Activated CD4-positive, alpha-beta T cell treated with anti-CD3 and anti-CD28 coated beads, Interleukin-2, Interleukin-4, amounts not matched to agents 100 ng/mL and 50 ng/mL, durations not matched to agents 16 hours and 8 hours (primary cell): Measurements from ENCODE around the gene RNF225.
A peak's percentile ranks its signal among the peaks of the same experiment; 100 is the strongest.
"Not testable (repeated sequence)": the region's sequence is repeated elsewhere in the genome, so short reads cannot be mapped to it uniquely, and the experiment has no call there.

Experiments
- DNase-seq: peaks from one replicate; pipeline ENCODE4 v3.0.0-alpha.2; 2020; ENCODE audit warnings: low spot score

RNF225 gene

GRCh38 chr19:58395220-58395978, at the start of gene RNF225:
TSS of gene RNF225 (plus strand) at chr19:58395656. CDS start at chr19:58396090, 434 bp downstream.
- no peak for DNase-seq

DNA sequence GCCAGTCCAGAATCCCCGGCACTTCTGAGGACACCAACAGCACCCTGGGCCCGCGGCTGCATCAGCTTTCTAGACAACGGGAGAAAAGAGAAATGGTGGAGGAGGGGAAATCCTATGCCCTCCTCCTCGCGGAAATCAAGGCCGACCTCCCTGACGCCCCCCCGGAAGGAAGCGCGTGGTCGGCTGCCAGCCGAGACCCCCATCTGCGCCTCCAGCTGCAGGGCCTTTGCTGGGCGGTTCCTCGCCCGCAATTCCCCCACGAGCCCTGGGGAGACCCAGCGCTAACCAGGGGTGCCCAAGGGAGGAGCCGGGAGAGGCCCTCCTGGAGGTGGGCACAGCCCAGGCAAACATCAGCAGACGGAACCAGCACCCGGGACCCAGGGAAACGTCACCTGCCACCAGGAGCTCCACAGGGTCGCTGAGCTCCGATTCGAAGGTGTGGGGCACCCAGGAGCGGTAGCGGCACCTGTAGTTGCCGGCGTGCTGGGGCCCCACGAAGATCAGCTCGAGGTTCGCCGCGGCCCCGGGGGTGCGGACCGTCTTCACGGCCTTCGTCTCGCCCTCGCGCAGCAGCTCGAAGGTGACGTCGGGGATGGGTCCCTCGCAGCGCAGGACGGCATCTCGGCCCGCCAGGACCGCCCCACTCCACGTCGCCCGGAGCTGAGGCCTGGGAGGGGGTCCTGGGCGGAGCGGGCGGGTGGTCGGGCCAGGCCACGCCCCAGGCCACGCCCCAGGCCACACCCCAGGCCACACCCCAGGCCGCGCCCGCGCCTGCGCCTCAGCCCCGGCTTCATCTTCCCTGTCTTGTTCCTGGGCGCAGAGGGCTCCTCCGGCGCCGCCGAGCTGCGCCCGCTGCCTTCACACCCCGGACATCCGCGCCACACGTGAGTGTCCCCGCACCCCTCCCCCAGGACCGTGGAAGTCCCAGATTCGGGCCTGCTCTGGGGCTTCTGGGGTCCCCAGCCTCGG, 48.2 kb upstream of the RNF225 start:
- DNase-seq, result peak; percentile 75

DNA sequence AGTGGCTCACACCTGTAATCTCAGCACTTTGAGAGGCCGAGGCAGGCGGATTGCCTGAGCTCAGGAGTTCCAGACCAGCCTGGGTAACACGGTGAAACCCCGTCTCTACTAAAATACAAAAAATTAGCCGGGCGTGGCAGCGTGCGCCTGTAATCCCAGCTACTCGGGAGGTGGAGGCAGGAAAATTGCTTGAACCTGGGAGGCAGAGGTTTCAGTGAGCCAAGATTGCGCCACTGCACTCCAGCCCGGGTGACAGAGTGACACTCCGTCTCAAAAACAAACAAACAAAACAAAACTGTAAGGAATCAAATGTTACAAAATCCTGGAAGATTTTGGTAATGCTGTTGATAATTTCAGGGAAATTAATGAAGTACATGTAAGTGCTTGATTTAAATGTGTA, 47.4 kb upstream of the RNF225 start:
- not testable (repeated sequence) for DNase-seq

DNA sequence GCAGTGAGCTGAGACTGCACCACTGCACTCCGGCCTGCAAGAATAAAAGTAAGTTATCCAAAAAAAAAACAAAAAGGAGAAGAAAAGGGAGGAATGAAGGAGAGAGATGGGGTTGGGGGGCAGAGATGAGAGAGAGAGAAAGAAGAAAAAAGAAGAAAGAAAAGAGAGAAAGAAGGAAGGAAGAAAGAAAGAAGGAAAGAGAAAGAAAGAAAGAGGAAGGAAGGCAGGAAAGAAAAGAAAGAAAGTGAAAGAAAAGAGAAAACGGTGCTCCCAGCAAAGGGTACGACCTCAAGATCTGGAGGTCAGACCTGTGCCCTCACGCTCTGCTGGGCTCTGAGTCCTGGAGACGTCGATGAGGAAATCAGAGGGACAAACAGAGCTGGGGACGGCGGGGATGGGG, 45.9 kb upstream of the RNF225 start:
- DNase-seq, result no peak

DNA sequence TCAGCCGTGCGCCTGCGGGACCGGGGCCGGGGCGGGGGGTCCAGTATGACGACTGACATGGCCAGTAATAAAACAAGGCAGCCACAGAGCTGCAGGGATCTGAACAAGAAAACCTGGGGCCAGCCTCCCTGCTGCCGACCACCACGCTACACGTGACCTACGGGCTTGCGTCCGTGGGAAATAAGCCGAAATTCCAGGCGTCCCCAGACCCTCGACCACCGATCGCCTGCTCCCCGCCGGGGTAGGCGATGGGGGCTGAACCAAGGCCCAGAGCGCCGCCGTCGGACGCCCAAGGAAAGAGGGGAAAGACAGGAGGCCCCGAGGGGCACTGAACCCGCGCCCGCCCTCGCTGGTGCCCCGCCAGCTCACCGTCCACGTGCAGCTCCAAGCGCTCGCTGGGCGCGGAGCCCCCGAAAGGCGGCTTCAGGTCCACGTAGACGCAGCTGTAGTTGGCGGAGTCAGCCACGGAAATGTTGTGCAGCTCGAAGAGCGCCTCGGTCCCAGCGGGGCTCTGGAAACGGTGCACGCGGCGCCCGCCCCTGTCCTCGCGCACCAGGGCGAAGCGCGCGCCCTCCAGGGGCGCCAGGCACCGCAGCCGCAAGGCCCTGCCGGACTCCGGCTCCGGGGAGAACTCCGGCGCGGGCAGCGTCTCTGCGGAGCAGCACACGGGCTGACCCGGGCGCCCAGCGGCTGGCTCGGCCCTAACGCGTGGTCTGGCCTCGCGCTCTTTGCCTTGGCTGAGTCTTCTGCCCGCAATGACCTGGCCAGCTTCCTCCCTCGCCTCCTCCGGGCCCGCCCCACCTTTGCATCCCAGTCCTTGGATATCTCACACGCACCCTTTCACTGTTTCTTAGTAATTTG, 45.2 kb upstream of the RNF225 start:
- DNase-seq, result no peak

- DNase-seq, result no peak
These were observed 44.4 kb upstream of the RNF225 start for GRCh38 chr19:58350871-58351557.

DNA sequence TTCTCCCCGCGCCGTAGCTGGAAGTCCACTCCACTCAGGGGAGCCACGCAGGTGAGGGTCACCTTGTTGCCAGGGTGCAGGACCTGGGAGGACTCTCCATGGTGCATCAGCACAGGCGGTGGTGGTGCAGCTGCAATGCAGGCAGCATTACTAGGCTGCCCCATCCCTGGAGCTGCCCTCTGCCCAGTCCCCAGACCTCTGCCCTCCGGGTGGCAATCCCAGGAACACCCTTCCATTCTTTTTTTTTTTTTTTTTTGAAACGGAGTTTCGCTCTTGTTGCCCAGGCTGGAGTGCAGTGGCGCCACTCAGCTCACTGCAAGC, 43.9 kb upstream of the RNF225 start:
- no peak for DNase-seq

DNA sequence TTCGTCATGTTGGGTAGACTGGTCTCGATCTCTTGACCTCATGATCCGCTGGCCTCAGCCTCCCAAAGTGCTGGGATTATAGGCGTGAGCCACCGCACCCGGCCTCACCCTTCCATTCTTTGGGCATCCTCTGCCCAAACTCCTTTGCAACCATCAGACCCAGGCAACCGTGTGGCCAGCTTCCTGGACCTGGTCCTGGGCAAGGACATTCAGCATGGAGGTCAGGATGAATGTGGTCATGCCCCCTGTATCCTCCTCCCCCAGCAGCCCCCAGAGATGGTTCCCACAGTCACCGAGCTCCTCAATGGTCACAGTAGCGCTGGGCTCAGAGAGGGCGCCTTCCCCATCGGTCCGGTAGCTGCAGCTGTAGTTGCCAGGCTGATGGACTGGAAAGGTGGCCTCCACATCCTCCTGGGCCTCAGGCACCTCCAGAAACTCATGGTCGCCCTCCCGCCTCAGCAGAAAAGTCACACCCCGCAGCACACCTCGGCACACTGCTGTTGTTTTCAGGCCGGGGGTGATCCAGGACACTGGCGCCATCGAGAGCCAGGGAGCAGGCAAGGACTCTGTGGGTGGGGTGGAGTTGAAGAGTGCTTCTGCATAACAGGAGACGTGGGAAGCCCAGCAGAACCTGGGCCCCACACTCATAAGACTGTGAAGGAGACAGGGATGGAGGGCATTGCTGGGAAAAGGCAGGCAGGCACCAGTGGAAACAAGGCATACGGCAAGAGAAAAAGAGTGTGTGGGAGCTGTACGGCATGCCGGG, 43.3 kb upstream of the RNF225 start:
- no peak for DNase-seq

GRCh38 chr19:58352760-58353671, 42.4 kb upstream of the RNF225 start, which contains the start of gene A1BG:
TSS of gene A1BG (minus strand) at chr19:58353492. CDS start at chr19:58353437, 55 bp downstream.
- DNase-seq, result no peak

DNA sequence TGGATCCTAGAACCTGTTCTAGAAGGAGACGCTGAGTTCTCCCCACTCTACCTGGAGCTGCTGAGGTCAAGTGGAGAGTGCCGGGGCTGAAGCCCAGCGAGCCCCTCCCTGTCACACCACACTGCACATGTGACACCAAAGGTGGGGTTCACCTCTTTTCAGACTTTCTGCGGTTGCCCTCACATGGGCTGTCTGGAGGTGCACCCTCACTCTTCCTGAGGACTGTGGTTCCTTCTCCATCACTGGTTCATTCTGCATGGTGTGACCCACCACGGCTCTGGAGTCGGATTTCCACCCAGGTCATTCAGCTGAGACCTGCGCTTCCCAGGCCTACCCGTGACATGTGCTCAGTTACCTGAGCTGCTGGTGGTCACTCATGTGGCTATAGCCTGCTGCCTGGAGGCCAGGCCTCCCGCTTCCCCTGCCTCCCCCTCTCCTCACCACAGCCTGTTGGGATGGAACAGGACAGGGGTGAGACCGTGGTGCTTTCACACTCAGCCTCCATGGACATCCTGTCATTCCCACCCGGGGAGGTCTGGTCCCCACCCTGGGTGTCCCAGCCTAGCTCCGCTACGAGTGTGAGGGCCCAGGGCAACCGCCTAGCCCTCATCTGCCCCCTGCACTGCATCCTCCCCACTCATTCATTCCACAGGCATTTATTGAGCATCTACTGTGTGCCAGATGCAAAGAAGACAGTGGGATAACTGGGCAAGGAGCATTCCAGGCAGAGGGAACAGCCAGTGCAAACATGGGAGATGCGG, 41.6 kb upstream of the RNF225 start:
- no peak for DNase-seq

DNA sequence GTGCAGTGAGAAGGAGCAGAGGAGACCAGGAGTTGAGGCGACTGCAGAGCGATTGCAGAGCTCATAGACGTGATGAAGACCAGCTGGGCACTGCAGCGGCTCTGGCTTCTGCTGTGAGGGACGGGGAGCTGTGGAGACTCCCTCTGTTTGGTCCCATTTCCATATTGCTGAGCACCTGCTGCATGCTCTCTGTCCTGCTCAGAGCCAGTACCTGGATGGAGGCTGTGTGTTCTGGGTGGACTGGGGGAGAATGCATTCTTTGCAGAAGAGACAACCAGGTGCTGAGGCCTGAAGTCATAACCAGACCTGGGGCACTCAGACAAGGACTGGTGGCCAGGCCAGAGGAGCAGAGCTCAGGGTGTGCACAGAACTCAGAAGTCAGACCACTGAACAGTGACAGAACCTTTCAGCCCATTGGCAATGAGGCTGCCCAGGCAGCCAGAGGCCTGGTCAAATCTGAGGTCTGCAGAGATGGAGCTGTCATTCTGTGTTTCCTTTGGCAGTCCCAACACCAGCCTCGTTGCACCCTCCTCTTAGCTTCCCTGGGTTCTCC, 40.9 kb upstream of the RNF225 start:
- no peak for DNase-seq

GRCh38 chr19:58355215-58355796, 40.1 kb upstream of the RNF225 start:
- DNase-seq, result no peak

DNA sequence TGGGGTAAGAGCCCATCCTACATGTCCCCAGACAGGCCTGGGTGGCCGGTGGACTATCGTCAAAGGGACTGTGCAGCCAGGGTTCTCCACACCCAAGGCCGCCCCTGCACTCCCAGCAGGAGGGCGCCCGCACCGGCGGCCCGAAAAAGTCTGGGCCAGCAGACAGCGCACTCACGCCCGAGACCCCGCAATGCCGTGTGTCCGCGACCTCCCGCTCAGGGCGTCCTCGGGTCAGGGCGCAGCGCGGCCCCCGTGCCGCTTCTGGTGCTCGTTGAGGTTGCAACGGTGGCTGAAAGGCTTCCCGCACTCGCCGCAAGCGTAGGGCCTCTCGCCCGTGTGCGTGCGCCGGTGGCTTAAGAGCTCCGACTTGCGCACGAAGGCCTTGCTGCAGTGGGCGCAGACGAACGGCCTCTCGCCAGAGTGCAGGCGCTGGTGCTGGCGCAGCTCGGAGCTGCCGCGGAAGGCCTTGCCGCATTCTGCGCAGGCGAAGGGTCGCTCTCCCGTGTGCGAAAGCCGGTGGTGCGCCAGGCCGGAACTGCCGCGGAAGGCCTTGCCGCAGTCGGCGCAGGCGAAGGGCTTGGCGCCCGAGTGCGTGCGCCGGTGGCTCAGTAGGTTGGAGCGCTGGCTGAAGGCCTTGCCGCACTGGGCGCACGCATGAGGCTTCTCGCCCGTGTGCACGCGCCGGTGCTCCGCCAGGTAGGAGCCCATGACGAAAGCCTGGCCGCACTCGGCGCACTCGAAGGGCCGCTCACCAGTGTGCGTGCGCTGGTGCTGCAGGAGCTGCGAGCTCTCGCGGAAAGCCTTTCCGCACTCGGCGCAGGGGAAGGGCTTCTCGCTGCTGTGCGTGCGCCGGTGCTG, 39.3 kb upstream of the RNF225 start:
- peak; percentile 32 for DNase-seq

DNA sequence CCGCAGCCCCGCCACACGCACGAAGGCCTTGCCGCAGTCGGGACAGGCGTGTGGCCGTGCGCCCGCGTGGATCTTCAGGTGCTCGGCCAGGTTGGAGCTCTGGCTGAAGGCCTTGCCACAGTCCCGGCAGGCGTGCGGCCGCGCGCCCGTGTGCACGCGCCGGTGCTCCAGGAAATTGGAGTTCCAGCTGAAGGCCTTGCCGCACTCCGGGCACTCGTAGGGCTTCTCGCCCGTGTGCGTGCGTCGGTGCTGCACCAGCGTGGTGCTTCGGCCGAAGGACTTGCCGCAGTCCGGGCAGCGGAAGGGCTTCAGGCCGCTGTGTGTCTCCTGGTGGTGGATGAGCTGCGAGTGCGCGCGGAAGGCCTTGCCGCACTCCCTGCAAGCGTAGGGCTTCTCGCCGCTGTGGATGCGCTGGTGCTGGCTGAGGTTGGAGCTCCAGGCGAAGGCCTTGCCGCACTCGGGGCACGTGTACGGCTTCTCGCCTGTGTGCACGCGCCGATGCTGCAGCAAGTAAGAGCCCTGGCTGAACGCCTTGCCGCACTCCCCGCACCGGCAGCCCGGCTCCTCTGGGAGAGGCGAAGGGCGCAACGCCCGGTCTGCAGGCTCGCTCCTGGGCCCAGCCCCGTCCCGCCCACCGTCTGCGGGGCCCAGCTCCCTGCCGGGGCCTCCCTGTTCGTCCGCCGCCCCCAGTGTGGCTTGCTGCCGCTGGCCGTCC, 38.5 kb upstream of the RNF225 start:
- no peak for DNase-seq

DNA sequence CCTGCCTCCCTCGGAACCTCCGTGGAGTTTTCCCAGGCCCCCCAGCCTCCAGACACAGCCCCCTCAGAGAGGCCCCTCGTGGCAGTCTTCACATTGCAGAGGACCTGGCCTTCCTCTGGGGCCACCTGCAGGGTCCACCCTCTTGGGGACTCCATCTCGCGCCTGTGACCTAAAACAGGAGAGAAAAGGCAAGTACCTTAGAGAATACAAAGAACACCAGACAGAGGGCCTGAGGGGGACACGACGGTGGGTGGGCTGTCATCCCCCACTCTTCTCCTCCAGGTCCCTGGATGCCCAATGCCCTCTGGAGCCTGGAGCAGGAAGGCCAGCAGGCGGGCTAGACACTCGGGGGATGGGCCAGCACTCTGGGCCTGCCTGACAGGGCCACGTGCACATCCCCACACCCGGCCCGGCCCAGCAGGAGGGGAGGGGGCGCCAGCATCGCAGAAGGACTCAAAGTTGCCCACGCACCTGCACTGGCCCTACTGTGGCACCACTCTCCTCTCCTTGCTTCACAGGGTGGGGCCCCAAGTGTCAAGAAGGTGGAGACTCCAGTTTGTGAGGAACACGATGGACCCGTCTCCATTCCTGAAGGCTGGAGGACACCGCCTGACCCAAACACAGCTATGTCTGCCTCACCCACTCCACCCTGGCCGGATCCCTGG, 37.8 kb upstream of the RNF225 start:
- DNase-seq, result no peak

GRCh38 chr19:58361900-58362271, 33.6 kb upstream of the RNF225 start:
- peak; percentile 42 for DNase-seq
